NB4 (cell line): ENCODE measurements around the gene PDCD6IP.

ENCODE experiments used
- CTCF ChIP-seq: IDR thresholded peaks from one replicate; pipeline ENCODE4 v1.5.1; 2012; ENCODE audit warnings: low read depth, low read length
- MAX ChIP-seq: IDR thresholded peaks from 2 replicates; pipeline ENCODE4 v1.6.1; 2011; ENCODE audit warnings: low read depth, low read length
- MYC ChIP-seq: IDR thresholded peaks from 2 replicates; pipeline ENCODE4 v1.6.1; 2011; ENCODE audit warnings: low read depth, low read length
- POLR2A ChIP-seq: IDR thresholded peaks from 2 replicates; pipeline ENCODE4 v1.6.1; 2011; ENCODE audit warnings: mild to moderate bottlenecking; ENCODE audit not compliant: insufficient read length; ENCODE audit errors: extremely low read depth

- TF ChIP-seq CTCF: no peak
- TF ChIP-seq MAX: no peak
- TF ChIP-seq POLR2A: no peak
- TF ChIP-seq MYC: no peak
Observed at GRCh38 chr3:33821989-33822388, 23.6 kb downstream of the PDCD6IP start.
